MM.1S (cell line): Measurements from ENCODE around the gene NLRP5.

Experiments
- DNase-seq: peaks from one replicate; pipeline ENCODE4 v3.0.0-alpha.2; 2015
- H2AFZ ChIP-seq: fragments of 300-600 bp; sonication (generic); 2 replicates; pipeline ENCODE4 v1.6.0; 2016; ENCODE audit warnings: antibody characterized with exemption, low read length
- H3F3A ChIP-seq: fragments of 300-600 bp; sonication (generic); 2 replicates; pipeline ENCODE4 v1.6.1; 2016; ENCODE audit warnings: mild to moderate bottlenecking, antibody characterized with exemption, low read length, moderate library complexity, mixed read lengths; ENCODE audit not compliant: insufficient read depth
- H3K27ac ChIP-seq: fragments of 300-600 bp; sonication (generic); 2 replicates; pipeline ENCODE4 v1.5.1; 2016; ENCODE audit warnings: mild to moderate bottlenecking, low read length
- H3K27me3 ChIP-seq: fragments of 300-600 bp; sonication (generic); replicated peaks from 2 replicates; pipeline ENCODE4 v1.6.0; 2016; ENCODE audit warnings: low read length; ENCODE audit not compliant: insufficient read depth
- H3K36me3 ChIP-seq: fragments of 300-600 bp; sonication (generic); replicated peaks from 2 replicates; pipeline ENCODE4 v1.6.1; 2016; ENCODE audit warnings: mild to moderate bottlenecking, low read length, mixed read lengths; ENCODE audit not compliant: insufficient read depth
- H3K4me1 ChIP-seq: fragments of 300-600 bp; sonication (generic); 2 replicates; pipeline ENCODE4 v1.6.1; 2016; ENCODE audit warnings: low read length, mixed read lengths
- H3K4me2 ChIP-seq: fragments of 300-600 bp; sonication (generic); 2 replicates; pipeline ENCODE4 v1.6.0; 2016; ENCODE audit warnings: low read depth, low read length
- H3K4me3 ChIP-seq: fragments of 300-600 bp; sonication (generic); 2 replicates; pipeline ENCODE4 v1.5.1; 2016; ENCODE audit warnings: low read length, mixed read lengths
- H3K79me2 ChIP-seq: fragments of 300-600 bp; sonication (generic); 2 replicates; pipeline ENCODE4 v1.6.1; 2016; ENCODE audit warnings: mixed run types, low read length, mixed read lengths
- H3K9ac ChIP-seq: fragments of 300-600 bp; sonication (generic); 2 replicates; pipeline ENCODE4 v1.6.1; 2016; ENCODE audit warnings: low read length, mixed read lengths
- H3K9me2 ChIP-seq: fragments of 300-600 bp; sonication (generic); replicated peaks from 2 replicates; pipeline ENCODE4 v1.6.1; 2016; ENCODE audit warnings: mild to moderate bottlenecking, low read length, mixed read lengths; ENCODE audit not compliant: insufficient read depth
- H3K9me3 ChIP-seq: fragments of 300-600 bp; sonication (generic); replicated peaks from 2 replicates; pipeline ENCODE4 v1.6.1; 2016; ENCODE audit warnings: mild to moderate bottlenecking, low read length, mixed read lengths; ENCODE audit not compliant: insufficient read depth
- H4K20me1 ChIP-seq: fragments of 300-600 bp; sonication (generic); 2 replicates; pipeline ENCODE4 v1.6.1; 2016; ENCODE audit warnings: mild to moderate bottlenecking, low read length, moderate library complexity, mixed read lengths; ENCODE audit not compliant: insufficient read depth
- EZH2 ChIP-seq: fragments of 300-600 bp; sonication (generic); optimal IDR thresholded peaks from 2 replicates; pipeline ENCODE3; 2017; ENCODE audit warnings: low read depth, mild to moderate bottlenecking, antibody characterized with exemption, low read length, mixed read lengths
- EZH2phosphoT487 ChIP-seq: fragments of 300-600 bp; sonication (generic); IDR thresholded peaks from 2 replicates; pipeline ENCODE4 v1.6.1; 2018; ENCODE audit warnings: antibody characterized with exemption, low read length
- TF ChIP-seq, protein P1 (sequence below): fragments of 300-600 bp; sonication (generic); IDR thresholded peaks from 2 replicates; pipeline ENCODE4 v1.5.1; 2016; ENCODE audit warnings: antibody characterized with exemption, low read length, mixed read lengths

NLRP5 gene

DNA sequence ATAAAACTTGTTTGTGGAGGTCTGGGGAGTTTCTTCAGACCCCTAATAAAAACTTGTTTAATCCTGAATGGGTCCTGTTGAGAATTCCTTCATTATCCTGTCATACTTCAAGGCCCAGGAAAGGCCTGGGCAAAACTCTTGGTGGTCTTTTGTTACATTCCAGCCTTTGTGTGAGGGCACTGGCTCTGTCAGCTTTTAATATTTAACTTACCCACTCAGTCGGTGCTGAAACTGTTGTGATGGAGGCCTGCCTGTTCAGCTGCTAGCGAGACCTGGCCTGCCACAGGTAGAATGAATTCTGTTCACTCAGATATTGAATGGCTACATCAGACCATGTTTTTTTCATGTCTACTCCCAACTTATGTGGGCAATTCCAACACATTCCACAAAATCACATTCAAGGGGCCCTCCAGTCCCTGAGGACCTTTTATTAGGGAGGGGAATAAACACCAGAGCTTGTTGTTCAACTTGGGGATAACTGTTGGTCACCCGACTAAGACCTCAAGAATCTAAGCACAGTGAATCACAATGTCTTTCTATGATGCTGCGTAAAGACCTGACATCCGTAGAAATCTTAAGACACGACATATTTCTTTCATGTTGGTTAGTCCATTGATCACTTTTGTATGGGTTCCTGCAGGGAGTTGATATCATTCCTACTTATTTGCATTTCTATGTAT lies 26.4 kb upstream of the NLRP5 start:
- Histone ChIP-seq H3K36me3 (no peaks in the 10 kb centered on the region), H3K27ac (no peak overlapping the region), H2AFZ (no peak overlapping the region), H3K27me3 (0 out of 2 replicates have a peak, but pooled peaks cover 3% of the 10 kb centered on the region), H3K4me1 (no peaks in the 10 kb centered on the region), H3K9me3 (no peaks in the 10 kb centered on the region), H3F3A (no peaks in the 10 kb centered on the region), H4K20me1 (no peaks in the 10 kb centered on the region), H3K4me2 (no peak overlapping the region), H3K9me2 (no peaks in the 10 kb centered on the region), H3K9ac (no peak overlapping the region), H3K79me2 (no peaks in the 10 kb centered on the region), H3K4me3 (no peak overlapping the region)
- TF ChIP-seq, protein P1, sequence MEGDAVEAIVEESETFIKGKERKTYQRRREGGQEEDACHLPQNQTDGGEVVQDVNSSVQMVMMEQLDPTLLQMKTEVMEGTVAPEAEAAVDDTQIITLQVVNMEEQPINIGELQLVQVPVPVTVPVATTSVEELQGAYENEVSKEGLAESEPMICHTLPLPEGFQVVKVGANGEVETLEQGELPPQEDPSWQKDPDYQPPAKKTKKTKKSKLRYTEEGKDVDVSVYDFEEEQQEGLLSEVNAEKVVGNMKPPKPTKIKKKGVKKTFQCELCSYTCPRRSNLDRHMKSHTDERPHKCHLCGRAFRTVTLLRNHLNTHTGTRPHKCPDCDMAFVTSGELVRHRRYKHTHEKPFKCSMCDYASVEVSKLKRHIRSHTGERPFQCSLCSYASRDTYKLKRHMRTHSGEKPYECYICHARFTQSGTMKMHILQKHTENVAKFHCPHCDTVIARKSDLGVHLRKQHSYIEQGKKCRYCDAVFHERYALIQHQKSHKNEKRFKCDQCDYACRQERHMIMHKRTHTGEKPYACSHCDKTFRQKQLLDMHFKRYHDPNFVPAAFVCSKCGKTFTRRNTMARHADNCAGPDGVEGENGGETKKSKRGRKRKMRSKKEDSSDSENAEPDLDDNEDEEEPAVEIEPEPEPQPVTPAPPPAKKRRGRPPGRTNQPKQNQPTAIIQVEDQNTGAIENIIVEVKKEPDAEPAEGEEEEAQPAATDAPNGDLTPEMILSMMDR, result no peak
- no peak for TF ChIP-seq EZH2phosphoT487
- TF ChIP-seq EZH2, result no peak
- no peak for DNase-seq

DNA sequence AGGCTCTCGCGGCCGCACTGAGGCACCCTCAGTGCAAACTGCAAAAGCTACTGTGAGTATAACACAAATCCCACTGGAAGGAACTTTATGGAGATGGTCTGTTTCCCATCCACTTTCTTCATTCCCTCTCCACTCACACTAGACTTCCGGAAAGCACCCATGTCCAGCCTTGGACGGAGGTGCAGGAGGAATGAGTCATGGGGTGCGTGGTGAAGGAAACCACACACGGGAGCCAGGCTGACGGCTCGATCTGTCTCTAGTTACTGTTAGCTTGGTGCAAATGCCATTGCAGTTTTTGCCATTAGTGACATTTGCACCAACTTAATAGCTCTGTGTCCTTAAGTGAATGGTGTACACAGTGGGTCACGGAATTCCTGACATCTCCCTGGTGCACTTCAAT lies 24.4 kb upstream of the NLRP5 start:
- Histone ChIP-seq H3K9me2 (no peaks in the 10 kb centered on the region), H3K27me3 (0 out of 2 replicates have a peak, but pooled peaks cover 4% of the 10 kb centered on the region), H3K4me1 (no peaks in the 10 kb centered on the region), H3K4me2 (no peak overlapping the region), H3K36me3 (no peaks in the 10 kb centered on the region), H3F3A (no peaks in the 10 kb centered on the region), H4K20me1 (no peaks in the 10 kb centered on the region), H3K9ac (no peak overlapping the region), H2AFZ (no peak overlapping the region), H3K79me2 (no peaks in the 10 kb centered on the region), H3K4me3 (no peak overlapping the region), H3K9me3 (no peaks in the 10 kb centered on the region), H3K27ac (no peak overlapping the region)
- no peak for DNase-seq
- TF ChIP-seq, protein P1, result no peak
- no peak for TF ChIP-seq EZH2phosphoT487
- no peak for TF ChIP-seq EZH2

DNA sequence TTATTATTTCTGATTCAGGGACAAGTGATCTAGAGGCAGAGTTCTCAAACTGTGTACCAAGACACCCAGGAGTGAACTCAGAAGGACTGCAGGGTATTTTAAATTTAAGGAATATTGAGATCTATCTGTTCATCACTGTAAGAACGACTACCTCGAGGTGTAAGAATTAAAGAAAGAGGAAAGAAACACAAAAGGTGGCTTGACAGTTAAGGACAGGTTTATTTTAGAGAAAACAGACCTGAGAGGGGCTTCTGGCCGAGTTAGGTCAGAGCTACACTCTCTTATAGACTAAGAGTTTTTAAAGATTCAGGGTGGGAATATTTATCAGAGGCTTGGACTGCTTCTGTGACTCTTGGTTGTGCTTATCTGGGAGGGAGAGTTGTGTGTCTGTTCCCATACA lies 12.6 kb upstream of the NLRP5 start:
- H3K79me2 ChIP-seq, result no peaks in the 10 kb centered on the region
- no peak for DNase-seq
- TF ChIP-seq EZH2 (no peak), EZH2phosphoT487 (no peak)
- TF ChIP-seq, protein P1, result no peak
- no peaks in the 10 kb centered on the region for H3K9me3 ChIP-seq
- H2AFZ ChIP-seq, result no peak overlapping the region
- no peaks in the 10 kb centered on the region for H3K27me3 ChIP-seq
- H3K4me3 ChIP-seq, result no peak overlapping the region
- no peak overlapping the region for H3K27ac ChIP-seq
- H3K4me2 ChIP-seq, result no peak overlapping the region
- H4K20me1 ChIP-seq, result no peaks in the 10 kb centered on the region
- no peaks in the 10 kb centered on the region for H3K9me2 ChIP-seq
- no peaks in the 10 kb centered on the region for H3F3A ChIP-seq
- H3K9ac ChIP-seq, result no peak overlapping the region
- no peaks in the 10 kb centered on the region for H3K4me1 ChIP-seq
- no peaks in the 10 kb centered on the region for H3K36me3 ChIP-seq
